Measurements from ENCODE around the gene FRMD8. TPM values are rescaled to one million over a fixed set of nuclear protein-coding genes. Genes with fewer than 3 reads are reported as not detected.

FRMD8 gene
- total and polyA plus RNA-seq, 2 experiments from 2014 or later: 32.6 to 64.6 TPM

- peak in 1 of 2 donors; percentile 46 for DNase-seq (ENCODE audit: low read depth in 1 of 2, low spot score in 1 of 2)
- Histone ChIP-seq H3K27me3 (no peaks in the 10 kb centered on the region), H3K27ac (no peak overlapping the region), H3K4me3 (no peak overlapping the region), H3K36me3 (no peaks in the 10 kb centered on the region), H3K4me1 (ENCODE audit: low read depth) (peaks cover 4% of the 10 kb centered on the region), H3K9me3 (ENCODE audit: low read depth) (no peaks in the 10 kb centered on the region)
- no peak for TF ChIP-seq CTCF (IDR thresholded peaks at IDR 0.05; ENCODE audit: low read depth, low read length)
Observed at GRCh38 chr11:65390996-65391395, 4.6 kb downstream of the FRMD8 start.

- no peak overlapping the region for H3K27ac ChIP-seq
- no peak for TF ChIP-seq CTCF (IDR thresholded peaks at IDR 0.05; ENCODE audit: low read depth, low read length)
- no peak overlapping the region for H3K4me3 ChIP-seq
- no peaks in the 10 kb centered on the region for H3K27me3 ChIP-seq
- H3K4me1 ChIP-seq (ENCODE audit: low read depth): no peaks in the 10 kb centered on the region
- H3K9me3 ChIP-seq (ENCODE audit: low read depth): no peaks in the 10 kb centered on the region
- peaks cover 3% of the 10 kb centered on the region for H3K36me3 ChIP-seq
- no peak for DNase-seq (ENCODE audit: low read depth in 1 of 2, low spot score in 1 of 2)
Observed at GRCh38 chr11:65392186-65392829, 5.9 kb downstream of the FRMD8 start.

DNA sequence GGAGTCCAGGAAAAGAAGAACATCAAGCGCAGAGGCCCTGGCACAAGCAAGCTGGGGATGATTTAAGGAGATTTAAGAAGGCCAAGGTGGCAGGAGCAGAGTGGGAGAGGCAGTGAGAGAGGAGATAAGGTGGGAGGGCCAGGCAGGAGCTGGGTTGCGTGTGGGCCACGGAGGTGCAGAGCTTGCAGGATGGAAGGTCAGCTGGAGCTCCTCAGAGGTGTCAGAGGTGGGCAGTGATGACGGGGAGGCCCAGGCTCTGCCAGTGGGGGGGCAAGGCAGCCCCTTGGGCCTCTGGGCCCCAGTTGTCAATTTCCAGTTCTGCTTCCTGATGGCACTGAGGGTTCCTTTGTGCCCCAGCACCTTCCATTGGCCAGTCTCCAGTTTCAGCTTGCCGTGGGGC, 6.5 kb downstream of the FRMD8 start:
- no peaks in the 10 kb centered on the region for H3K9me3 ChIP-seq (ENCODE audit: low read depth)
- no peak for TF ChIP-seq CTCF (IDR thresholded peaks at IDR 0.05; ENCODE audit: low read depth, low read length)
- H3K4me3 ChIP-seq: no peak overlapping the region
- H3K4me1 ChIP-seq (ENCODE audit: low read depth): no peaks in the 10 kb centered on the region
- H3K27me3 ChIP-seq: no peaks in the 10 kb centered on the region
- H3K36me3 ChIP-seq: peaks cover 4% of the 10 kb centered on the region
- H3K27ac ChIP-seq: no peak overlapping the region
- DNase-seq (ENCODE audit: low read depth in 1 of 2, low spot score in 1 of 2): no peak

DNA sequence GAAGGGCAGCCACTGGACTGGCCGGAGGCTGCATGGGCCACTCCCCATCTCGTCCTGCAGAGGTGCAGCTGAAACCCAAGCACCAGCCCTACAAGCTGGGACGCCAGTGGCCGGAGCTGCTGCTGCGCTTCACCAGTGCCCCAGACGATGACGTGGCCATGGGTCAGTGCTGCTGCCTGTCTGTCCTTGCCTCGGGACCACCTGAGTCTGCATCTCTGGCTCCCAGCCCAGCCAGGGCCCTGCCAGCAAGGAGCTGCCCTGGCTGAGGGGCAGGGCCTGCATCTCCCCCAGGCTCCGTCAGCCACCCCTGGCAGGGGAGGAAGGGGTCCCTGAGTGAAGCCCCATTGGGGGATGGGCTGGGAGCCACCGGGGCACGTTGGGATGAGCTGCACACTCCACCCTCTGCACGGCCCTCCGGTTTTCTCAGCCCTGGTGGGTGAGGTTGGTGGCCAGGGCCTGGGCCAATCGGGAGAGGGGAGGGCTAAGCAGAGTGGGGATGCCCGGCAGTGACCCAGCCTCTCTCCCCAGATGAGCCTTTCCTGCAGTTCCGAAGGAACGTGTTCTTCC, 7.2 kb downstream of the FRMD8 start:
- peaks cover 4% of the 10 kb centered on the region for H3K36me3 ChIP-seq
- no peaks in the 10 kb centered on the region for H3K4me1 ChIP-seq (ENCODE audit: low read depth)
- H3K27ac ChIP-seq: no peak overlapping the region
- DNase-seq (ENCODE audit: low read depth in 1 of 2, low spot score in 1 of 2): no peak
- TF ChIP-seq CTCF (IDR thresholded peaks at IDR 0.05; ENCODE audit: low read depth, low read length): no peak
- no peaks in the 10 kb centered on the region for H3K9me3 ChIP-seq (ENCODE audit: low read depth)
- H3K4me3 ChIP-seq: no peak overlapping the region
- H3K27me3 ChIP-seq: no peaks in the 10 kb centered on the region

GRCh38 chr11:65394125-65394536, 7.7 kb downstream of the FRMD8 start:
- TF ChIP-seq CTCF (IDR thresholded peaks at IDR 0.05; ENCODE audit: low read depth, low read length): no peak
- Histone ChIP-seq H3K4me3 (no peak overlapping the region), H3K36me3 (peaks cover 4% of the 10 kb centered on the region), H3K27ac (no peak overlapping the region), H3K27me3 (no peaks in the 10 kb centered on the region), H3K9me3 (ENCODE audit: low read depth) (no peaks in the 10 kb centered on the region), H3K4me1 (ENCODE audit: low read depth) (no peaks in the 10 kb centered on the region)
- no peak for DNase-seq (ENCODE audit: low read depth in 1 of 2, low spot score in 1 of 2)

Data from cardiac muscle cell (in vitro differentiated cells and primary cell).